Neural progenitor cell (in vitro differentiated cells): ENCODE results near the gene PYGB. TPM values are rescaled to one million over a fixed set of nuclear protein-coding genes. Genes with fewer than 3 reads are reported as not detected.

Experiments
- DNase-seq: peaks from one replicate; pipeline ENCODE4 v3.0.0-alpha.2; 2016; ENCODE audit warnings: low spot score
- H2AFZ ChIP-seq: fragments of 200-600 bp; sonication (generic); replicated peaks from 2 replicates; pipeline ENCODE4 v1.6.1; 2016; ENCODE audit warnings: antibody characterized with exemption
- H3F3A ChIP-seq: fragments of 200-600 bp; sonication (generic); 2 replicates; pipeline ENCODE4 v1.6.1; 2016; ENCODE audit warnings: antibody characterized with exemption, low read depth
- H3K27ac ChIP-seq: fragments of 200-600 bp; sonication (generic); 2 replicates; pipeline ENCODE4 v1.5.1; 2016; ENCODE audit warnings: mild to moderate bottlenecking
- H3K27me3 ChIP-seq: fragments of 200-600 bp; sonication (generic); 2 replicates; pipeline ENCODE4 v1.6.1; 2016; ENCODE audit warnings: mild to moderate bottlenecking, moderate library complexity
- H3K36me3 ChIP-seq: fragments of 200-600 bp; sonication (generic); 2 replicates; pipeline ENCODE4 v1.5.1; 2016
- H3K4me1 ChIP-seq: fragments of 200-600 bp; sonication (generic); 2 replicates; pipeline ENCODE4 v1.6.1; 2016; ENCODE audit warnings: mixed run types
- H3K4me2 ChIP-seq: fragments of 200-600 bp; sonication (generic); 2 replicates; pipeline ENCODE4 v1.6.1; 2016
- H3K4me3 ChIP-seq: fragments of 200-600 bp; sonication (generic); 2 replicates; pipeline ENCODE4 v1.5.1; 2016
- H3K79me2 ChIP-seq: fragments of 200-600 bp; sonication (generic); 2 replicates; pipeline ENCODE4 v1.6.1; 2016; ENCODE audit warnings: low read depth
- H3K9ac ChIP-seq: fragments of 200-600 bp; sonication (generic); 2 replicates; pipeline ENCODE4 v1.6.1; 2016
- H3K9me3 ChIP-seq: fragments of 200-600 bp; sonication (generic); 2 replicates; pipeline ENCODE4 v1.5.1; 2016; ENCODE audit warnings: low read depth
- H4K20me1 ChIP-seq: fragments of 200-600 bp; sonication (generic); 2 replicates; pipeline ENCODE4 v1.6.1; 2016; ENCODE audit warnings: low read depth
- H3K27ac Mint-ChIP-seq: 3 replicates; pipeline ENCODE4 v1.8.0; 2021; ENCODE audit warnings: mixed read lengths
- H3K27me3 Mint-ChIP-seq: 2 replicates; pipeline ENCODE4 v1.8.0; 2022; ENCODE audit warnings: low read depth, mild to moderate bottlenecking, inconsistent platforms, moderate library complexity, mixed read lengths; ENCODE audit not compliant: insufficient read depth
- H3K36me3 Mint-ChIP-seq: 3 replicates; pipeline ENCODE4 v1.8.0; 2021; ENCODE audit warnings: mixed read lengths
- H3K4me1 Mint-ChIP-seq: 3 replicates; pipeline ENCODE4 v1.8.0; 2021; ENCODE audit warnings: mixed read lengths
- H3K4me3 Mint-ChIP-seq: 3 replicates; pipeline ENCODE4 v1.8.0; 2021; ENCODE audit warnings: mild to moderate bottlenecking, moderate library complexity, mixed read lengths
- H3K9me3 Mint-ChIP-seq: 3 replicates; pipeline ENCODE4 v1.8.0; 2020; ENCODE audit warnings: mixed read lengths
- CTCF ChIP-seq: fragments of 200-600 bp; sonication (generic); IDR thresholded peaks from 2 replicates; pipeline ENCODE4 v1.5.1; 2017; ENCODE audit warnings: antibody characterized with exemption, mild to moderate bottlenecking
- EZH2 ChIP-seq: fragments of 200-600 bp; sonication (generic); IDR thresholded peaks from 2 replicates; pipeline ENCODE4 v1.6.1; 2017; ENCODE audit warnings: antibody characterized with exemption, mild to moderate bottlenecking, moderate library complexity
- EZH2phosphoT487 ChIP-seq: fragments of 200-600 bp; sonication (generic); IDR thresholded peaks from 2 replicates; pipeline ENCODE4 v1.6.1; 2017; ENCODE audit warnings: antibody characterized with exemption
- total RNA-seq: library from RNA; depleted of rRNA; stranded (reverse); fragments of >200 nt; gene quantifications from 2 replicates; pipeline ENCODE4 v1.2.3, GENCODE V29; 2015; ENCODE audit warnings: low replicate concordance

The PYGB gene
- total RNA-seq, 1 donor from 2014 or later: 40.9 TPM

- Histone ChIP-seq H3K4me3 (no peak overlapping the region), H3K9ac (no peak overlapping the region), H3K9me3 (no peaks in the 10 kb centered on the region), H3F3A (no peaks in the 10 kb centered on the region), H3K36me3 (no peaks in the 10 kb centered on the region), H4K20me1 (no peaks in the 10 kb centered on the region), H2AFZ (no peak overlapping the region), H3K27ac (no peak overlapping the region), H3K79me2 (peaks cover 5% of the 10 kb centered on the region), H3K4me1 (no peaks in the 10 kb centered on the region), H3K27me3 (no peaks in the 10 kb centered on the region), H3K4me2 (no peak overlapping the region)
- H3K36me3 Mint-ChIP-seq: peaks cover 6% of the 10 kb centered on the region
- no peaks in the 10 kb centered on the region for H3K9me3 Mint-ChIP-seq
- TF ChIP-seq EZH2phosphoT487 (no peak), CTCF (no peak), EZH2 (no peak)
- DNase-seq: no peak
- no peak overlapping the region for H3K4me3 Mint-ChIP-seq
- H3K27ac Mint-ChIP-seq: no peak overlapping the region
- H3K4me1 Mint-ChIP-seq: peaks cover 8% of the 10 kb centered on the region
- no peaks in the 10 kb centered on the region for H3K27me3 Mint-ChIP-seq
Measured at GRCh38 chr20:25321991-25322390, 74.1 kb downstream of the PYGB start.

DNA sequence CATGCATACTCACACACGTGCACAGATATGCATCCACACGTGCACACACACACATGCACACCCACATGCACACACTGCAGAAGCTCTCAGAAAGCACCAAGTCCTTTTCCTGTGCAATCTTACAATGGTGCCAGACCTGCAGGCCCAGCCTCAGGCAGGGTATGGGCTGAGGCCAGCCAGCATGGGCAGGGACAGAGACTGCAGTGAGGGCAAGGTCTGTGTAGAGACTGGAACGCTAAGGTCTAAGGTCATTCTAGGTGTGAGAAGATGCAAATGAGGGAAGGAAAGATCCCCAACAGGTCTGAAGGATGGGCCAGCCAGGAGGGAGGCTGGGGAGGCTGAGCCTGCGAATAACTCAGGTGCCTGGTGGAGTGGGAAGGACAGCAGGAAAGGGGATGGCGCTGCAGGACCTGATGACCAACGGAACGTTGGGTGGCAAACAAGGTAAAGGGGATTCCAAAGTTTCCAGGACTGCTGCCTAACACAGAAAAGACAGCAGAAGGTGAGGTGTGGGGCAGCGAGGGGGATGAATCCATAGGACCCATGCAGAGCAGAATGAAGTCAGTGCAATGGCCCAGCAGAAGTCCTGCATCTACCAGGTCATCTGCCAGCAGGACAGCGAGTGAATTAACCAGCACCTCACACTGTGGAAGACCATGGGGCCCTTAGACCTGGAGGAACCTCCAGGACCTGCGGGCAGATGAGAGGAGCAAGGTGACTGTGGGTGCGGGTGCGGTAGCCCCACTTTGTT, 75.8 kb downstream of the PYGB start:
- Histone ChIP-seq H3K36me3 (no peaks in the 10 kb centered on the region), H3K4me1 (no peaks in the 10 kb centered on the region), H2AFZ (no peak overlapping the region), H3K27ac (no peak overlapping the region), H3K9me3 (no peaks in the 10 kb centered on the region), H3K9ac (no peak overlapping the region), H3F3A (no peaks in the 10 kb centered on the region), H4K20me1 (no peaks in the 10 kb centered on the region), H3K27me3 (no peaks in the 10 kb centered on the region), H3K4me3 (no peak overlapping the region), H3K4me2 (no peak overlapping the region), H3K79me2 (peaks cover 6% of the 10 kb centered on the region)
- H3K27me3 Mint-ChIP-seq: no peaks in the 10 kb centered on the region
- H3K4me3 Mint-ChIP-seq: no peak overlapping the region
- no peak for TF ChIP-seq EZH2
- TF ChIP-seq EZH2phosphoT487: no peak
- no peak for TF ChIP-seq CTCF
- H3K4me1 Mint-ChIP-seq: peaks cover 3% of the 10 kb centered on the region
- DNase-seq: no peak
- H3K27ac Mint-ChIP-seq: no peak overlapping the region
- peaks cover 8% of the 10 kb centered on the region for H3K36me3 Mint-ChIP-seq
- H3K9me3 Mint-ChIP-seq: no peaks in the 10 kb centered on the region

- Mint-ChIP-seq H3K9me3 (peaks cover 3% of the 10 kb centered on the region), H3K36me3 (peaks cover 12% of the 10 kb centered on the region), H3K4me3 (no peak overlapping the region), H3K27ac (peak overlapping the region; percentile 37), H3K4me1 (peaks cover 3% of the 10 kb centered on the region), H3K27me3 (no peaks in the 10 kb centered on the region)
- TF ChIP-seq EZH2phosphoT487 (no peak), EZH2 (no peak), CTCF (no peak)
- Histone ChIP-seq H3K79me2 (peaks cover 7% of the 10 kb centered on the region), H3K4me1 (no peaks in the 10 kb centered on the region), H3K27me3 (no peaks in the 10 kb centered on the region), H2AFZ (no peak overlapping the region), H3K4me3 (no peak overlapping the region), H3K27ac (no peak overlapping the region), H3K4me2 (no peak overlapping the region), H3K36me3 (no peaks in the 10 kb centered on the region), H3F3A (no peaks in the 10 kb centered on the region), H3K9ac (no peak overlapping the region), H4K20me1 (no peaks in the 10 kb centered on the region), H3K9me3 (no peaks in the 10 kb centered on the region)
- DNase-seq: no peak
Measured at GRCh38 chr20:25324412-25324811, 76.5 kb downstream of the PYGB start.
